ENCODE results near the gene OSBPL10. TPM values are rescaled to one million over a fixed set of nuclear protein-coding genes. Genes with fewer than 3 reads are reported as not detected.

Gene OSBPL10
- total RNA-seq, 1 experiment from 2014 or later = 48.0 TPM

GRCh38 chr3:31696009-31696297 is 285.1 kb downstream of the OSBPL10 start:
- Histone ChIP-seq H3F3A (ENCODE audit: low read length, unreplicated experiment) (no peaks in the 10 kb centered on the region), H3K4me3 (ENCODE audit: low read length) (no peak overlapping the region), H3K4me2 (ENCODE audit: low read length) (no peak overlapping the region), H3K36me3 (ENCODE audit: low read depth, low read length) (peaks cover 10% of the 10 kb centered on the region; the same call in 1 of the 2 replicates), H4K20me1 (ENCODE audit: low read length) (no peaks in the 10 kb centered on the region), H2AFZ (ENCODE audit: low read length) (no peak overlapping the region), H3K4me1 (ENCODE audit: insufficient read depth, low read length) (peaks cover 14% of the 10 kb centered on the region), H3K79me2 (ENCODE audit: low read length) (no peaks in the 10 kb centered on the region), H3K9me2 (replicated peaks; ENCODE audit: low read length) (no peaks in the 10 kb centered on the region), H3K27me3 (ENCODE audit: low read length) (no peaks in the 10 kb centered on the region), H3K27ac (ENCODE audit: low read length) (no peak overlapping the region), H3K9ac (ENCODE audit: low read length) (no peak overlapping the region), H3K9me3 (ENCODE audit: low read length) (no peaks in the 10 kb centered on the region)
- TF ChIP-seq EZH2 (IDR thresholded peaks at IDR 0.05; ENCODE audit: low read length, unreplicated experiment) (no peak), EZH2phosphoT487 (IDR thresholded peaks at IDR 0.05; ENCODE audit: borderline replicate concordance, low read length) (no peak), CTCF (conservative IDR thresholded peaks at IDR 0.05; ENCODE audit: low read depth, low read length) (no peak)
- ChIA-PET POLR2A (ENCODE audit: unreplicated experiment) (no interaction called here), CTCF (no interaction called here)
- ATAC-seq = no peak
- no peak for DNase-seq
- no TSS peak for BruUV-seq (replicated peaks)
- intact Hi-C loops (cut with micrococcal nuclease) = no loop called here

GRCh38 chr3:31695280-31696008 is 285.6 kb downstream of the OSBPL10 start:
- no peaks in the 10 kb centered on the region for H3K27me3 ChIP-seq (ENCODE audit: low read length)
- H2AFZ ChIP-seq (ENCODE audit: low read length) = no peak overlapping the region
- H3K36me3 ChIP-seq (ENCODE audit: low read depth, low read length) = peaks cover 10% of the 10 kb centered on the region; the same call in 1 of the 2 replicates
- H3K9me3 ChIP-seq (ENCODE audit: low read length) = no peaks in the 10 kb centered on the region
- no peak for ATAC-seq
- no peak overlapping the region for H3K4me3 ChIP-seq (ENCODE audit: low read length)
- no peaks in the 10 kb centered on the region for H3F3A ChIP-seq (ENCODE audit: low read length, unreplicated experiment)
- BruUV-seq (replicated peaks) = no TSS peak
- H3K79me2 ChIP-seq (ENCODE audit: low read length) = no peaks in the 10 kb centered on the region
- CTCF ChIA-PET = interaction anchor here (0.6 kb wide), 1 partner anchor 317 kb away, joined by 3 read pairs; no protein-coding TSS in a partner anchor
- intact Hi-C loops (cut with micrococcal nuclease) = no loop called here
- H3K4me2 ChIP-seq (ENCODE audit: low read length) = no peak overlapping the region
- DNase-seq = peak; percentile 25
- no peaks in the 10 kb centered on the region for H4K20me1 ChIP-seq (ENCODE audit: low read length)
- no peak overlapping the region for H3K27ac ChIP-seq (ENCODE audit: low read length)
- no peak overlapping the region for H3K9ac ChIP-seq (ENCODE audit: low read length)
- TF ChIP-seq CTCF (conservative IDR thresholded peaks at IDR 0.05; ENCODE audit: low read depth, low read length) = peak; percentile 61
- no peak for TF ChIP-seq EZH2phosphoT487 (IDR thresholded peaks at IDR 0.05; ENCODE audit: borderline replicate concordance, low read length)
- H3K4me1 ChIP-seq (ENCODE audit: insufficient read depth, low read length) = peaks cover 14% of the 10 kb centered on the region
- POLR2A ChIA-PET (ENCODE audit: unreplicated experiment) = no interaction called here
- no peaks in the 10 kb centered on the region for H3K9me2 ChIP-seq (replicated peaks; ENCODE audit: low read length)

- no peak for TF ChIP-seq EZH2 (IDR thresholded peaks at IDR 0.05; ENCODE audit: low read length, unreplicated experiment)
- TF ChIP-seq CTCF (conservative IDR thresholded peaks at IDR 0.05; ENCODE audit: low read depth, low read length) = no peak
- no peak for TF ChIP-seq EZH2phosphoT487 (IDR thresholded peaks at IDR 0.05; ENCODE audit: borderline replicate concordance, low read length)
- Histone ChIP-seq H3K9me2 (replicated peaks; ENCODE audit: low read length) (no peaks in the 10 kb centered on the region), H3K4me3 (ENCODE audit: low read length) (no peak overlapping the region), H3K27me3 (ENCODE audit: low read length) (no peaks in the 10 kb centered on the region), H3K4me1 (ENCODE audit: insufficient read depth, low read length) (peaks cover 3% of the 10 kb centered on the region; the same call in 1 of the 2 replicates), H3F3A (ENCODE audit: low read length, unreplicated experiment) (no peaks in the 10 kb centered on the region), H3K9me3 (ENCODE audit: low read length) (no peaks in the 10 kb centered on the region), H3K9ac (ENCODE audit: low read length) (no peak overlapping the region), H2AFZ (ENCODE audit: low read length) (no peak overlapping the region), H3K4me2 (ENCODE audit: low read length) (no peak overlapping the region), H4K20me1 (ENCODE audit: low read length) (no peaks in the 10 kb centered on the region), H3K79me2 (ENCODE audit: low read length) (no peaks in the 10 kb centered on the region), H3K36me3 (ENCODE audit: low read depth, low read length) (peaks cover 5% of the 10 kb centered on the region; the same call in 1 of the 2 replicates), H3K27ac (ENCODE audit: low read length) (peak overlapping the region; percentile 17; the same call in 1 of the 2 replicates)
- intact Hi-C loops (cut with micrococcal nuclease) = no loop called here
- peak; percentile 89 for ATAC-seq
- peak; percentile 55 for DNase-seq
- CTCF ChIA-PET = no interaction called here
- POLR2A ChIA-PET (ENCODE audit: unreplicated experiment) = no interaction called here
- BruUV-seq (replicated peaks) = no TSS peak
These were observed 287.7 kb downstream of the OSBPL10 start for GRCh38 chr3:31693346-31693745.

All from PC-3 (cell line).